Adrenal gland (tissue), 5 donors: ENCODE measurements around the gene MCM10.

Source experiments
- CTCF ChIP-seq, 6 experiments: fragments of 450-650 bp in 4 of 6; fragments of 200-600 bp in 2 of 6; sonication (generic) in 1 of 6; IDR thresholded peaks; 1 replicate in 5 of 6; 2 replicates in 1 of 6; pipeline versions ENCODE4 v1.5.1 to v1.8.0; 2016 to 2021; ENCODE audit warnings: antibody characterized with exemption in 6 of 6, mild to moderate bottlenecking in 2 of 6, moderate library complexity in 1 of 6
- POLR2A ChIP-seq, 2 donors: fragments of 450-650 bp; IDR thresholded peaks; one replicate each; pipeline ENCODE4 v1.6.1; 2017; ENCODE audit warnings: antibody characterized with exemption in 2 of 2, mild to moderate bottlenecking in 2 of 2, moderate library complexity in 1 of 2
- donor health status: DM: no; HTN: no; CAD: no.

- TF ChIP-seq CTCF (IDR thresholded peaks at IDR 0.05) (no peak), POLR2A (IDR thresholded peaks at IDR 0.05) (no peak)
Measured at GRCh38 chr10:13195016-13195415, 33.7 kb downstream of the MCM10 start.
